Kidney (tissue), 14 donors: ENCODE data around the gene LRRFIP1. TPM values are rescaled to one million over a fixed set of nuclear protein-coding genes. Genes with fewer than 3 reads are reported as not detected.

Experiments used
- DNase-seq, 5 donors: peaks; one replicate each; pipeline ENCODE4 v3.0.0-alpha.2; 2013 to 2020
- FAIRE-seq: peaks from 2 replicates; lab custom pipeline; 2012; peaks lifted over from hg19 to GRCh38; lab: Jason Lieb, UNC
- H3K27ac ChIP-seq, 2 donors: one replicate each; pipeline ENCODE4 v1.7.0; 2013; ENCODE audit warnings: low read depth in 2 of 2, low read length in 2 of 2, inconsistent platforms in 1 of 2
- H3K27me3 ChIP-seq: one replicate; pipeline ENCODE4 v1.7.1; 2013; ENCODE audit warnings: low read length, inconsistent platforms; ENCODE audit not compliant: control insufficient read depth, insufficient read depth
- H3K36me3 ChIP-seq, 3 donors: one replicate each; pipeline versions ENCODE4 v1.7.0 to v1.7.1; 2013; ENCODE audit warnings: low read length in 3 of 3, control low read depth in 1 of 3, inconsistent platforms in 1 of 3; ENCODE audit not compliant: insufficient read depth in 3 of 3, control insufficient read depth in 2 of 3
- H3K4me1 ChIP-seq, 3 donors: one replicate each; pipeline versions ENCODE4 v1.7.0 to v1.7.1; 2013; ENCODE audit warnings: low read length in 3 of 3, inconsistent platforms in 1 of 3, low read depth in 1 of 3; ENCODE audit not compliant: control insufficient read depth in 2 of 3, insufficient read depth in 2 of 3
- H3K4me3 ChIP-seq, 3 donors: one replicate each; pipeline versions ENCODE4 v1.7.0 to v1.8.1; 2013; ENCODE audit warnings: low read length in 3 of 3, control low read depth in 1 of 3, inconsistent platforms in 1 of 3
- H3K9ac ChIP-seq, 3 donors: one replicate each; pipeline versions ENCODE4 v1.7.0 to v1.7.1; 2013; ENCODE audit warnings: low read length in 3 of 3, control low read depth in 1 of 3, inconsistent platforms in 1 of 3
- H3K9me3 ChIP-seq, 3 donors: one replicate each; pipeline versions ENCODE4 v1.7.0 to v1.7.1; 2013; ENCODE audit warnings: low read length in 3 of 3, control low read depth in 1 of 3, inconsistent platforms in 1 of 3; ENCODE audit not compliant: control insufficient read depth in 2 of 3, insufficient read depth in 1 of 3
- intact Hi-C: fragments of 100-400 bp; cut with DNase I; formaldehyde crosslinking; loops from one replicate; pipeline ENCODE4 v1.11.1; 2022
- polyA plus RNA-seq: library from polyadenylated mRNA; stranded (reverse); fragments of 350-450 nt; fragmentation: Illumina TruSeq; extraction: RNeasy Lipid Tissue Mini Kit (QIAGEN cat#74804); gene quantifications from one replicate; pipeline ENCODE4 v1.2.3, GENCODE V29; 2014; ENCODE audit warnings: low read depth, low replicate concordance; ENCODE audit not compliant: insufficient read depth
- total RNA-seq: library from RNA; stranded (reverse); fragmentation: NEBNext Ultra II Directional; extraction: Animal tissue kit (Norgen Biotek cat#: 25700); gene quantifications from one replicate; pipeline ENCODE4 v1.2.1, GENCODE V29; 2021
- TF ChIP-seq, protein P1 (sequence below): IDR thresholded peaks from 3 replicates; pipeline ENCODE4 v1.5.1; 2012; ENCODE audit warnings: mild to moderate bottlenecking, moderate library complexity, borderline replicate concordance; ENCODE audit not compliant: insufficient read depth; ENCODE audit errors: extremely low read depth
- donor health status: control.
- donor health status: control.
- donor health status: control.
- donor health status: control.
- donor health status: control.
- donor health status: DM: yes; HTN: yes; CAD: no.
- donor health status: Normal renal cell carcinoma (clear cell type).

LRRFIP1 gene
- total and polyA plus RNA-seq, 2 donors from 2014 or later = 39.1 to 204 TPM

- Histone ChIP-seq H3K27me3 (no peaks in the 10 kb centered on the region), H3K4me1 (peaks cover 0 to 11% (median 6%) of the 10 kb centered on the region in 3 donors), H3K4me3 (peak overlapping the region; percentile 27 to 58 (median 51)), H3K9me3 (no peaks in the 10 kb centered on the region), H3K36me3 (peaks cover 0 to 5% (median 0%) of the 10 kb centered on the region in 3 donors), H3K9ac (peak overlapping the region in 1 of 3 donors; percentile 59), H3K27ac (peak overlapping the region; percentile 41 to 46)
- intact Hi-C loops = no loop called here
- FAIRE-seq (no peak), DNase-seq (peak in 3 of 5 donors; percentile 67 to 83 (median 73))
- TF ChIP-seq, protein P1, sequence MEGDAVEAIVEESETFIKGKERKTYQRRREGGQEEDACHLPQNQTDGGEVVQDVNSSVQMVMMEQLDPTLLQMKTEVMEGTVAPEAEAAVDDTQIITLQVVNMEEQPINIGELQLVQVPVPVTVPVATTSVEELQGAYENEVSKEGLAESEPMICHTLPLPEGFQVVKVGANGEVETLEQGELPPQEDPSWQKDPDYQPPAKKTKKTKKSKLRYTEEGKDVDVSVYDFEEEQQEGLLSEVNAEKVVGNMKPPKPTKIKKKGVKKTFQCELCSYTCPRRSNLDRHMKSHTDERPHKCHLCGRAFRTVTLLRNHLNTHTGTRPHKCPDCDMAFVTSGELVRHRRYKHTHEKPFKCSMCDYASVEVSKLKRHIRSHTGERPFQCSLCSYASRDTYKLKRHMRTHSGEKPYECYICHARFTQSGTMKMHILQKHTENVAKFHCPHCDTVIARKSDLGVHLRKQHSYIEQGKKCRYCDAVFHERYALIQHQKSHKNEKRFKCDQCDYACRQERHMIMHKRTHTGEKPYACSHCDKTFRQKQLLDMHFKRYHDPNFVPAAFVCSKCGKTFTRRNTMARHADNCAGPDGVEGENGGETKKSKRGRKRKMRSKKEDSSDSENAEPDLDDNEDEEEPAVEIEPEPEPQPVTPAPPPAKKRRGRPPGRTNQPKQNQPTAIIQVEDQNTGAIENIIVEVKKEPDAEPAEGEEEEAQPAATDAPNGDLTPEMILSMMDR = no peak
These were observed 88.1 kb downstream of the LRRFIP1 start for GRCh38 chr2:237715459-237715947.

DNA sequence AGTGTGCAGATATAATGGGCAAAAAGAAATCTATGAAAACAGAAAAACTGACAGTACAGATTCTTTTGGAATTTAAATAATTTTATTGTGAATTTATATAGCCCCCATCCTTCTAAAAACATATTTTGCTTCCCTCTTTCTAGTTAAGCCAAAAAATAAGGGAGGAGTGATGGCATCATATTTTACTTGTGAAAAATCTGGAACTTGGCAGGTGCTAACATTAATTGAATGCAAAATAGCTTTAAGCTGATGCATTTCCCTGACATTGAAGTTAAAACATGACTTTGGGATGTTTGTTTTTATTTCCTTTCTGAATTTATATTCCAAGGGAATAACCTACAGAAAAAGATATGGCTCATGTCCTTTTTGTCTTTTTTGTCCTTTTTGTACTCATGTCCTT is 88.6 kb downstream of the LRRFIP1 start:
- FAIRE-seq (no peak), DNase-seq (no peak)
- no peaks in the 10 kb centered on the region for H3K9me3 ChIP-seq
- intact Hi-C loops = no loop called here
- peak overlapping the region in 1 of 3 donors; percentile 59 for H3K9ac ChIP-seq
- peaks cover 0 to 5% (median 0%) of the 10 kb centered on the region in 3 donors for H3K36me3 ChIP-seq
- H3K4me3 ChIP-seq = peak overlapping the region in 1 of 3 donors; percentile 51
- peak overlapping the region in 1 of 2 donors; percentile 41 for H3K27ac ChIP-seq
- TF ChIP-seq, protein P1 = no peak
- H3K27me3 ChIP-seq = no peaks in the 10 kb centered on the region
- H3K4me1 ChIP-seq = peaks cover 0 to 13% (median 6%) of the 10 kb centered on the region in 3 donors

DNA sequence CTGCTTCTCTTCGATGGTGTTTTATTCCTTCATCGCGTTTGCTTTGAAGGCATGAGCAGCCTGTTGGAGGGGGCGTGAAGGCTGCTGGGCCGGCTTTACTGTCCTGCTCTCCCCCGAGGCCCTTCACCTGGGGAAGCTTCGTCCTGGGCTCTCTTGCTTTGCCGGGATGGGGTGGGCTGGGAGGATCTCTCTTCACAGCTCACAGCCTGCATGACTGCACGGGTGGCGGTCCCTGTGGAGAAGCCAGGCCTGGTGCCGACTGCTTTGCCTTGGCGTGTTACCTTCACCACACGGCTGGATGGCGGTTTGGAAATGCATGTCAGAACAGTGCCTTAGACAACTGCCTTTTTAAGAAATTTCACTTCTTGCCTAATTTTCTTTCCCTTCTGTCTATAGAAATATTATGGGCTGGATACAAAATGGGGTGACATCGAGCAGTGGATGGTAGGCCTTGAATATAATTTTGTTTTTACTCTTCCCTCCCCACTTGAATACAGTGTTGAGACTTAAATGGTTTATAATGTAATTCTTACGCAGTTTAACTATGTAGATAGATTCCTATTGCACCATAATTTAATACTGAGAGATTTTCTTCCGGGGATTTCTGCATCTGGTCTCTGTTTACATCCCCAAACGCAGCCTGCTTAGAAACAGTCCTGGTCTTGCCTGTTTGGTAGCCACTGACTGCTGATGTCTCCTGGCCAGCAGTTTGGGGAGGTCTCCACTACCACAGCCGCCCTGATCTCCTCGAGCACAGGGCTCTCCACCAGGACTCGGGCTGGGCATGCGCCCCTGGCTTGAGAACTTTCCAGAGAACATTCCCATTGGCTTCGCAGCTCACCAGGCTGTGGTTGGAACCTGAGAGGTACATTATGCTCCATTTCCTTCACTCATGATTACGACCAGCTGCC is 90.2 kb downstream of the LRRFIP1 start:
- Histone ChIP-seq H3K9me3 (no peaks in the 10 kb centered on the region), H3K27me3 (no peaks in the 10 kb centered on the region), H3K4me3 (no peak overlapping the region), H3K27ac (no peak overlapping the region), H3K9ac (no peak overlapping the region), H3K4me1 (peaks cover 0 to 15% (median 6%) of the 10 kb centered on the region in 3 donors), H3K36me3 (no peaks in the 10 kb centered on the region)
- TF ChIP-seq, protein P1 = no peak
- FAIRE-seq (no peak), DNase-seq (peak in 1 of 5 donors; percentile 33)
- intact Hi-C loops = no loop called here
